GM12878 (cell line): ENCODE data around the gene ADAMTS2.

Experiments
- CBX5 ChIP-seq: sonication (generic); IDR thresholded peaks from 2 replicates; pipeline ENCODE4 v1.6.1; 2016; ENCODE audit warnings: low read depth, moderate library complexity, mild to moderate bottlenecking, inconsistent platforms
- CTCF ChIP-seq, 3 experiments: IDR thresholded peaks in 2 of 3; conservative IDR thresholded peaks in 1 of 3; 2 replicates each; pipeline ENCODE4 v1.5.1; 2011; ENCODE audit warnings: low read depth in 3 of 3, low read length in 3 of 3, mild to moderate bottlenecking in 3 of 3, control low read depth in 2 of 3, moderate library complexity in 2 of 3, inconsistent platforms in 1 of 3, mixed read lengths in 1 of 3; ENCODE audit not compliant: control insufficient read depth in 2 of 3, insufficient read depth in 1 of 3; ENCODE audit errors: extremely low read depth in 1 of 3
- JUND ChIP-seq: IDR thresholded peaks from 2 replicates; pipeline ENCODE4 v1.6.1; 2012; ENCODE audit warnings: low read depth, mild to moderate bottlenecking, low read length, improper control_type of control experiment, moderate library complexity
- RCOR1 ChIP-seq: conservative IDR thresholded peaks from 2 replicates; pipeline ENCODE4 v1.6.1; 2012; ENCODE audit warnings: low read depth, low read length, improper control_type of control experiment
- ZBTB4 ChIP-seq: fragments of 450-650 bp; formaldehyde crosslinking; IDR thresholded peaks from 2 replicates; pipeline ENCODE4 v1.4.0; 2022; ENCODE audit warnings: mild to moderate bottlenecking, moderate library complexity
- ZNF24 ChIP-seq: fragments of 450-650 bp; IDR thresholded peaks from 2 replicates; pipeline ENCODE4 v1.6.1; 2017; ENCODE audit warnings: antibody characterized with exemption, mild to moderate bottlenecking

GRCh38 chr5:179228341-179229121, 116.7 kb downstream of the ADAMTS2 start:
- TF ChIP-seq RCOR1 (no peak), CTCF (IDR thresholded peaks at IDR 0.05 in 2 of 3, conservative IDR thresholded peaks at IDR 0.05 in 1 of 3; ENCODE audit: control insufficient read depth in 2 of 3, extremely low read depth in 1 of 3, insufficient read depth in 1 of 3, low read depth in 3 of 3, low read length in 3 of 3) (no peak), ZBTB4 (CRISPR knock-in tag) (no peak), CBX5 (no peak), ZNF24 (no peak), JUND (no peak)
